Mesendoderm (in vitro differentiated cells): ENCODE measurements around the gene ANK3.

Experiments used
- DNase-seq: peaks from one replicate; pipeline ENCODE4 v3.0.0; 2013
- H2AK5ac ChIP-seq: 2 replicates; pipeline ENCODE4 v1.6.1; 2013; ENCODE audit warnings: low read length, inconsistent platforms
- H2BK120ac ChIP-seq: 2 replicates; pipeline ENCODE4 v1.6.1; 2013; ENCODE audit warnings: low read depth, mild to moderate bottlenecking, low read length, moderate library complexity, mixed read lengths
- H2BK15ac ChIP-seq: replicated peaks from 2 replicates; pipeline ENCODE4 v1.6.1; 2013; ENCODE audit warnings: low read depth, mild to moderate bottlenecking, moderate library complexity
- H2BK5ac ChIP-seq: 2 replicates; pipeline ENCODE4 v1.6.1; 2013; ENCODE audit warnings: low read length, inconsistent platforms
- H3K18ac ChIP-seq: 2 replicates; pipeline ENCODE4 v1.6.1; 2013; ENCODE audit warnings: mild to moderate bottlenecking, low read length, mixed read lengths
- H3K23ac ChIP-seq: one replicate; pipeline ENCODE4 v1.6.1; 2013; ENCODE audit warnings: low read length
- H3K27ac ChIP-seq: 2 replicates; pipeline ENCODE4 v1.5.1; 2013; ENCODE audit warnings: low read depth, mild to moderate bottlenecking, inconsistent platforms, low read length, moderate library complexity
- H3K27me3 ChIP-seq: 2 replicates; pipeline ENCODE4 v1.6.1; 2013; ENCODE audit warnings: low read length, control low read depth, mild to moderate bottlenecking, inconsistent platforms; ENCODE audit not compliant: insufficient read depth, poor library complexity
- H3K36me3 ChIP-seq: 2 replicates; pipeline ENCODE4 v1.6.1; 2013; ENCODE audit warnings: low read length, inconsistent platforms; ENCODE audit not compliant: control insufficient read depth, insufficient read depth
- H3K4ac ChIP-seq: one replicate; pipeline ENCODE4 v1.6.1; 2013; ENCODE audit warnings: low read depth, mild to moderate bottlenecking, low read length, moderate library complexity
- H3K4me1 ChIP-seq: 2 replicates; pipeline ENCODE4 v1.6.1; 2013; ENCODE audit warnings: low read depth, low read length, inconsistent platforms; ENCODE audit not compliant: control insufficient read depth
- H3K4me2 ChIP-seq: 2 replicates; pipeline ENCODE4 v1.6.1; 2013; ENCODE audit warnings: low read length
- H3K4me3 ChIP-seq: 2 replicates; pipeline ENCODE4 v1.5.1; 2013; ENCODE audit warnings: mild to moderate bottlenecking, low read length
- H3K56ac ChIP-seq: one replicate; pipeline ENCODE4 v1.6.1; 2013; ENCODE audit warnings: low read length
- H3K79me1 ChIP-seq: 2 replicates; pipeline ENCODE4 v1.6.1; 2013; ENCODE audit warnings: low read length, inconsistent platforms
- H3K79me2 ChIP-seq: 2 replicates; pipeline ENCODE4 v1.6.1; 2013; ENCODE audit warnings: mild to moderate bottlenecking, low read length; ENCODE audit not compliant: control insufficient read depth, insufficient read depth
- H3K9ac ChIP-seq: 2 replicates; pipeline ENCODE4 v1.6.1; 2013; ENCODE audit warnings: low read length, inconsistent platforms
- H4K5ac ChIP-seq: one replicate; pipeline ENCODE4 v1.6.1; 2013; ENCODE audit warnings: low read length
- H4K8ac ChIP-seq: one replicate; pipeline ENCODE4 v1.6.1; 2013; ENCODE audit warnings: low read depth, mild to moderate bottlenecking, control low read depth, low read length, moderate library complexity
- WGBS: extraction: QIAGEN DNeasy Blood & Tissue Kit; methylation state at CpG from one replicate; pipeline ENCODE4 v1.1.7; 2013; ENCODE audit warnings: low lambda C conversion rate, missing lambda C conversion rate; ENCODE audit not compliant: insufficient coverage; ENCODE audit errors: extremely low coverage; 5-methylcytosine and 5-hydroxymethylcytosine counted together

Gene ANK3

GRCh38 chr10:60114765-60115586, 274.7 kb downstream of the ANK3 start:
- Histone ChIP-seq H3K23ac (no peak overlapping the region), H3K4me2 (no peak overlapping the region), H3K27me3 (no peaks in the 10 kb centered on the region), H3K18ac (no peak overlapping the region), H3K36me3 (no peaks in the 10 kb centered on the region), H3K79me1 (no peaks in the 10 kb centered on the region), H3K27ac (no peak overlapping the region), H2BK5ac (no peak overlapping the region), H3K79me2 (no peaks in the 10 kb centered on the region), H3K56ac (no peak overlapping the region), H3K4ac (no peak overlapping the region), H2AK5ac (no peak overlapping the region), H4K8ac (no peak overlapping the region), H3K4me3 (no peak overlapping the region), H2BK15ac (no peak overlapping the region), H3K4me1 (no peaks in the 10 kb centered on the region), H3K9ac (no peak overlapping the region), H4K5ac (no peak overlapping the region), H2BK120ac (no peak overlapping the region)
- peak; percentile 91 for DNase-seq
- no CpG with 5 or more reads among the region's 6 CpGs for WGBS

GRCh38 chr10:60110739-60111138, 278.9 kb downstream of the ANK3 start:
- WGBS, result no CpG with 5 or more reads among the region's 6 CpGs
- H3K4me2 ChIP-seq, result no peak overlapping the region
- no peak overlapping the region for H3K9ac ChIP-seq
- no peak overlapping the region for H3K4me3 ChIP-seq
- no peaks in the 10 kb centered on the region for H3K27me3 ChIP-seq
- no peak overlapping the region for H4K8ac ChIP-seq
- H3K36me3 ChIP-seq, result no peaks in the 10 kb centered on the region
- no peak overlapping the region for H4K5ac ChIP-seq
- H3K79me2 ChIP-seq, result no peaks in the 10 kb centered on the region
- no peak overlapping the region for H2BK120ac ChIP-seq
- no peak overlapping the region for H3K27ac ChIP-seq
- DNase-seq, result no peak
- no peak overlapping the region for H3K18ac ChIP-seq
- H2BK5ac ChIP-seq, result no peak overlapping the region
- no peaks in the 10 kb centered on the region for H3K79me1 ChIP-seq
- no peak overlapping the region for H2BK15ac ChIP-seq
- H3K23ac ChIP-seq, result no peak overlapping the region
- no peak overlapping the region for H2AK5ac ChIP-seq
- no peaks in the 10 kb centered on the region for H3K4me1 ChIP-seq
- H3K56ac ChIP-seq, result no peak overlapping the region
- H3K4ac ChIP-seq, result no peak overlapping the region

- no peaks in the 10 kb centered on the region for H3K36me3 ChIP-seq
- no peak for DNase-seq
- no peak overlapping the region for H3K4me2 ChIP-seq
- H3K56ac ChIP-seq, result no peak overlapping the region
- H2BK15ac ChIP-seq, result no peak overlapping the region
- no peaks in the 10 kb centered on the region for H3K4me1 ChIP-seq
- no peaks in the 10 kb centered on the region for H3K27me3 ChIP-seq
- no peak overlapping the region for H2BK120ac ChIP-seq
- H2AK5ac ChIP-seq, result no peak overlapping the region
- no peak overlapping the region for H4K5ac ChIP-seq
- H3K4me3 ChIP-seq, result no peak overlapping the region
- H3K18ac ChIP-seq, result no peak overlapping the region
- H3K9ac ChIP-seq, result no peak overlapping the region
- H3K27ac ChIP-seq, result no peak overlapping the region
- H3K23ac ChIP-seq, result no peak overlapping the region
- no peaks in the 10 kb centered on the region for H3K79me1 ChIP-seq
- H4K8ac ChIP-seq, result no peak overlapping the region
- no peaks in the 10 kb centered on the region for H3K79me2 ChIP-seq
- no peak overlapping the region for H3K4ac ChIP-seq
- 100% methylated on average over 1 of the region's 5 CpGs for WGBS
- no peak overlapping the region for H2BK5ac ChIP-seq
Measured at GRCh38 chr10:60107308-60107976, 282.2 kb downstream of the ANK3 start.

GRCh38 chr10:60105295-60105695, 284.4 kb downstream of the ANK3 start:
- H3K9ac ChIP-seq, result no peak overlapping the region
- H3K36me3 ChIP-seq, result no peaks in the 10 kb centered on the region
- no peak overlapping the region for H3K4me3 ChIP-seq
- H3K79me2 ChIP-seq, result no peaks in the 10 kb centered on the region
- no peak overlapping the region for H3K18ac ChIP-seq
- DNase-seq, result no peak
- no peak overlapping the region for H4K8ac ChIP-seq
- H3K4me2 ChIP-seq, result no peak overlapping the region
- no peaks in the 10 kb centered on the region for H3K4me1 ChIP-seq
- H2AK5ac ChIP-seq, result no peak overlapping the region
- H3K27me3 ChIP-seq, result no peaks in the 10 kb centered on the region
- no peak overlapping the region for H2BK120ac ChIP-seq
- H3K23ac ChIP-seq, result no peak overlapping the region
- H2BK5ac ChIP-seq, result no peak overlapping the region
- no peak overlapping the region for H3K56ac ChIP-seq
- H4K5ac ChIP-seq, result no peak overlapping the region
- H3K4ac ChIP-seq, result no peak overlapping the region
- no peak overlapping the region for H3K27ac ChIP-seq
- H2BK15ac ChIP-seq, result no peak overlapping the region
- no peaks in the 10 kb centered on the region for H3K79me1 ChIP-seq

GRCh38 chr10:60101821-60102220, 287.9 kb downstream of the ANK3 start:
- no peaks in the 10 kb centered on the region for H3K4me1 ChIP-seq
- H2BK120ac ChIP-seq, result no peak overlapping the region
- no peak overlapping the region for H2BK15ac ChIP-seq
- no peak overlapping the region for H3K23ac ChIP-seq
- no peak overlapping the region for H3K4me3 ChIP-seq
- no peaks in the 10 kb centered on the region for H3K79me2 ChIP-seq
- no peak overlapping the region for H3K4ac ChIP-seq
- H3K18ac ChIP-seq, result no peak overlapping the region
- no peak overlapping the region for H2AK5ac ChIP-seq
- H4K8ac ChIP-seq, result no peak overlapping the region
- no peak overlapping the region for H3K4me2 ChIP-seq
- H3K79me1 ChIP-seq, result no peaks in the 10 kb centered on the region
- no peaks in the 10 kb centered on the region for H3K36me3 ChIP-seq
- H4K5ac ChIP-seq, result no peak overlapping the region
- H2BK5ac ChIP-seq, result no peak overlapping the region
- no CpG with 5 or more reads among the region's 4 CpGs for WGBS
- no peaks in the 10 kb centered on the region for H3K27me3 ChIP-seq
- H3K9ac ChIP-seq, result no peak overlapping the region
- no peak overlapping the region for H3K27ac ChIP-seq
- H3K56ac ChIP-seq, result no peak overlapping the region
- DNase-seq, result no peak
